Measurements from ENCODE around the gene MRPS14.
A peak's percentile ranks its signal among the peaks of the same experiment; 100 is the strongest.
"Not testable (repeated sequence)": the region's sequence is repeated elsewhere in the genome, so short reads cannot be mapped to it uniquely, and the experiment has no call there.

Gene MRPS14

GRCh38 chr1:175023043-175023921 lies at the start of gene MRPS14:
Gene MRPS14, minus strand, starts transcription at chr1:175023425. Its CDS starts 17 bp downstream, at chr1:175023408.
- peak; percentile 99 for DNase-seq (ENCODE audit: low read depth, low spot score)

GRCh38 chr1:175072099-175072951 lies 49.1 kb upstream of the MRPS14 start:
- peak; percentile 46 for DNase-seq (ENCODE audit: low read depth, low spot score)

GRCh38 chr1:175071276-175071943 lies 48.2 kb upstream of the MRPS14 start:
- DNase-seq (ENCODE audit: low read depth, low spot score), result no peak

GRCh38 chr1:175070818-175071217 lies 47.6 kb upstream of the MRPS14 start:
- no peak for DNase-seq (ENCODE audit: low read depth, low spot score)

GRCh38 chr1:175067362-175068106 lies 44.3 kb upstream of the MRPS14 start, which contains the start of gene TNN:
Gene TNN, plus strand, starts transcription at chr1:175067833. Its CDS starts 9,586 bp downstream, at chr1:175077419.
- no peak for DNase-seq (ENCODE audit: low read depth, low spot score)

- DNase-seq (ENCODE audit: low read depth, low spot score), result no peak
Observed at GRCh38 chr1:175062858-175063257, 39.6 kb upstream of the MRPS14 start.

- no peak for DNase-seq (ENCODE audit: low read depth, low spot score)
Observed at GRCh38 chr1:175062339-175062738, 39.1 kb upstream of the MRPS14 start.

GRCh38 chr1:175054736-175055135 lies 31.5 kb upstream of the MRPS14 start:
- no peak for DNase-seq (ENCODE audit: low read depth, low spot score)

GRCh38 chr1:175050992-175051391 lies 27.8 kb upstream of the MRPS14 start:
- DNase-seq (ENCODE audit: low read depth, low spot score), result no peak

GRCh38 chr1:175045519-175045918 lies 22.3 kb upstream of the MRPS14 start:
- no peak for DNase-seq (ENCODE audit: low read depth, low spot score)

- no peak for DNase-seq (ENCODE audit: low read depth, low spot score)
Observed at GRCh38 chr1:175045097-175045496, 21.9 kb upstream of the MRPS14 start.

- not testable (repeated sequence) for DNase-seq (ENCODE audit: low read depth, low spot score)
Observed at GRCh38 chr1:175044591-175044990, 21.4 kb upstream of the MRPS14 start.

GRCh38 chr1:175043824-175044223 lies 20.6 kb upstream of the MRPS14 start:
- DNase-seq (ENCODE audit: low read depth, low spot score), result peak; percentile 55

GRCh38 chr1:175042650-175043049 lies 19.4 kb upstream of the MRPS14 start:
- no peak for DNase-seq (ENCODE audit: low read depth, low spot score)

GRCh38 chr1:175040324-175040879 lies 17.2 kb upstream of the MRPS14 start:
- DNase-seq (ENCODE audit: low read depth, low spot score), result no peak

GRCh38 chr1:175037416-175037815 lies 14.2 kb upstream of the MRPS14 start:
- no peak for DNase-seq (ENCODE audit: low read depth, low spot score)

- DNase-seq (ENCODE audit: low read depth, low spot score), result peak; percentile 63
Observed at GRCh38 chr1:175036476-175036875, 13.3 kb upstream of the MRPS14 start.

- DNase-seq (ENCODE audit: low read depth, low spot score), result no peak
Observed at GRCh38 chr1:175035865-175036264, 12.6 kb upstream of the MRPS14 start.

- no peak for DNase-seq (ENCODE audit: low read depth, low spot score)
Observed at GRCh38 chr1:175034775-175035174, 11.6 kb upstream of the MRPS14 start.

- peak; percentile 32 for DNase-seq (ENCODE audit: low read depth, low spot score)
Observed at GRCh38 chr1:175033953-175034352, 10.7 kb upstream of the MRPS14 start.

- no peak for DNase-seq (ENCODE audit: low read depth, low spot score)
Observed at GRCh38 chr1:175024773-175025172, 1.5 kb upstream of the MRPS14 start.

All from ELF-1 (cell line).